Nucleus accumbens (tissue), 56 donors: ENCODE measurements around the gene PSMG3.

Experiments used
- DNase-seq, 56 donors: peaks; one replicate each; lab custom pipeline; 2025; lab: John Stamatoyannopoulos, UW

The PSMG3 gene

GRCh38 chr7:1546909-1547776 lies 22.7 kb downstream of the PSMG3 start:
- DNase-seq = no peak

- DNase-seq = no peak
Measured at GRCh38 chr7:1546274-1546908, 23.4 kb downstream of the PSMG3 start.

GRCh38 chr7:1545417-1546246 lies 24.2 kb downstream of the PSMG3 start:
- no peak for DNase-seq

GRCh38 chr7:1544896-1545416 lies 24.9 kb downstream of the PSMG3 start:
- no peak for DNase-seq

- DNase-seq = no peak
Measured at GRCh38 chr7:1544178-1544895, 25.5 kb downstream of the PSMG3 start.

GRCh38 chr7:1543826-1544177 lies 26.0 kb downstream of the PSMG3 start:
- DNase-seq = no peak

- no peak for DNase-seq
Measured at GRCh38 chr7:1542841-1543747, 26.7 kb downstream of the PSMG3 start.

- no peak for DNase-seq
Measured at GRCh38 chr7:1542329-1542728, 27.5 kb downstream of the PSMG3 start.

GRCh38 chr7:1541431-1542162 lies 28.2 kb downstream of the PSMG3 start:
- DNase-seq = no peak

GRCh38 chr7:1540776-1541271 lies 29.0 kb downstream of the PSMG3 start:
- no peak for DNase-seq

- no peak for DNase-seq
Measured at GRCh38 chr7:1539882-1540775, 29.7 kb downstream of the PSMG3 start.

GRCh38 chr7:1539181-1539881 lies 30.5 kb downstream of the PSMG3 start:
- DNase-seq = no peak

- no peak for DNase-seq
Measured at GRCh38 chr7:1538544-1539180, 31.2 kb downstream of the PSMG3 start.

- peak in 43 of 56 donors; percentile 6 to 89 (median 38) for DNase-seq
Measured at GRCh38 chr7:1537535-1538412, 32.1 kb downstream of the PSMG3 start.
